SU-DHL-6 (cell line): Measurements from ENCODE around the gene NAT14.

ENCODE experiments used
- EZH2phosphoT487 ChIP-seq: fragments of 200-600 bp; sonication (generic), shearing (Covaris generic); conservative IDR thresholded peaks from 2 replicates; pipeline ENCODE4 v1.6.1; 2018; ENCODE audit warnings: mild to moderate bottlenecking, antibody characterized with exemption, low read length, moderate library complexity, mixed read lengths
- TF ChIP-seq, protein P1 (sequence below): fragments of 200-600 bp; sonication (generic); IDR thresholded peaks from one replicate; pipeline ENCODE4 v1.5.1; 2017; ENCODE audit warnings: antibody characterized with exemption, mild to moderate bottlenecking, low read length, moderate library complexity; ENCODE audit not compliant: insufficient read depth, poor library complexity, severe bottlenecking

GRCh38 chr19:55504252-55504603, 19.2 kb downstream of the NAT14 start:
- TF ChIP-seq, protein P1, sequence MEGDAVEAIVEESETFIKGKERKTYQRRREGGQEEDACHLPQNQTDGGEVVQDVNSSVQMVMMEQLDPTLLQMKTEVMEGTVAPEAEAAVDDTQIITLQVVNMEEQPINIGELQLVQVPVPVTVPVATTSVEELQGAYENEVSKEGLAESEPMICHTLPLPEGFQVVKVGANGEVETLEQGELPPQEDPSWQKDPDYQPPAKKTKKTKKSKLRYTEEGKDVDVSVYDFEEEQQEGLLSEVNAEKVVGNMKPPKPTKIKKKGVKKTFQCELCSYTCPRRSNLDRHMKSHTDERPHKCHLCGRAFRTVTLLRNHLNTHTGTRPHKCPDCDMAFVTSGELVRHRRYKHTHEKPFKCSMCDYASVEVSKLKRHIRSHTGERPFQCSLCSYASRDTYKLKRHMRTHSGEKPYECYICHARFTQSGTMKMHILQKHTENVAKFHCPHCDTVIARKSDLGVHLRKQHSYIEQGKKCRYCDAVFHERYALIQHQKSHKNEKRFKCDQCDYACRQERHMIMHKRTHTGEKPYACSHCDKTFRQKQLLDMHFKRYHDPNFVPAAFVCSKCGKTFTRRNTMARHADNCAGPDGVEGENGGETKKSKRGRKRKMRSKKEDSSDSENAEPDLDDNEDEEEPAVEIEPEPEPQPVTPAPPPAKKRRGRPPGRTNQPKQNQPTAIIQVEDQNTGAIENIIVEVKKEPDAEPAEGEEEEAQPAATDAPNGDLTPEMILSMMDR, result no peak
- no peak for TF ChIP-seq EZH2phosphoT487
